ENCODE data around the gene POLR3H.
A peak's percentile ranks its signal among the peaks of the same experiment; 100 is the strongest.
"Not testable (repeated sequence)": the region's sequence is repeated elsewhere in the genome, so short reads cannot be mapped to it uniquely, and the experiment has no call there.

The POLR3H gene

GRCh38 chr22:41543854-41544670, at the start of gene POLR3H:
TSS of gene POLR3H (minus strand) at chr22:41544470. CDS start at chr22:41544101, 369 bp downstream.
- DNase-seq (ENCODE audit: low read depth in 2 of 2) = peak; percentile 93 to 94

- not testable (repeated sequence) for DNase-seq (ENCODE audit: low read depth in 2 of 2)
Measured at GRCh38 chr22:41593336-41593960, 49.2 kb upstream of the POLR3H start.

GRCh38 chr22:41589391-41590241, 45.3 kb upstream of the POLR3H start, which contains the start of gene PMM1:
TSS of gene PMM1 (minus strand) at chr22:41589840. CDS start at chr22:41589805, 35 bp downstream.
- DNase-seq (ENCODE audit: low read depth in 2 of 2) = peak; percentile 100

DNA sequence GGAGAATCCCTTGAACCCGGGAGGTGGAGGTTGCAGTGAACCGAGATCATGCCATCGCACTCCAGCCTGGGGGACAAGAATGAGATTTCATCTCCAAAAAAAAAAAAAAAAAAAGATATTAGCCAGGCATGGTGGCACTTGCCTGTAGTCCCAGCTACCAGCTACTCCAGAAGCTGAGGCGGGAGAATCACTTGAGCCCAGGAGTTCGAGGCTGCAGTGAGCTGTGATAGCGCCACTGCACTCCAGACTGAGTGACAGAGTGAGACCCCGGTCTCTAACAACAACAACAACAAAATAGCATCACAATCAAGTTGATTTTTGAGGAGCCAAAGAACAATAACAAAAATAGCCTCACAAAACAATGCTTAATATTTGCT, 43.1 kb upstream of the POLR3H start:
- no peak for DNase-seq (ENCODE audit: low read depth in 2 of 2)

- DNase-seq (ENCODE audit: low read depth in 2 of 2) = no peak
Measured at GRCh38 chr22:41585898-41586297, 41.6 kb upstream of the POLR3H start.

GRCh38 chr22:41584881-41585280, 40.6 kb upstream of the POLR3H start:
- no peak for DNase-seq (ENCODE audit: low read depth in 2 of 2)

DNA sequence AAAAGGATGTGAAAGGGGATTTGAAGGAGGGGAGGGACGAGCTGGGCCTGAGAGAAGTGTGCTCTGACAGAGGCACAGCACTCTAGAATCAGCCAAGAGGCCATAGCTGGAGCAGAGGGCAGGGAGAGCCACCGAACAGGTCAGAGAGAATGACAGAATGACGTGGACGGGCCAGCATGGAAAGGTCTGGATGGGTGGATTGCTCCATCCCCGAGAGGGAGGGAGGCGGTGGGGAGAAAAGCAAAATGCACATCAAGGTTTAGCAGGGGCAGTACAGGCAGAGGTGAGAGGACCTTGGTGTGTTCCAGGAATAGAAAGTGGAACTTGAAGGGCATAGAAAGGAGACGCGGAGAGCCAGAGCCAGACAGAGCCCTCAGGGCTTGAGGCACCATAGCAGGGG, 38.4 kb upstream of the POLR3H start:
- no peak for DNase-seq (ENCODE audit: low read depth in 2 of 2)

DNA sequence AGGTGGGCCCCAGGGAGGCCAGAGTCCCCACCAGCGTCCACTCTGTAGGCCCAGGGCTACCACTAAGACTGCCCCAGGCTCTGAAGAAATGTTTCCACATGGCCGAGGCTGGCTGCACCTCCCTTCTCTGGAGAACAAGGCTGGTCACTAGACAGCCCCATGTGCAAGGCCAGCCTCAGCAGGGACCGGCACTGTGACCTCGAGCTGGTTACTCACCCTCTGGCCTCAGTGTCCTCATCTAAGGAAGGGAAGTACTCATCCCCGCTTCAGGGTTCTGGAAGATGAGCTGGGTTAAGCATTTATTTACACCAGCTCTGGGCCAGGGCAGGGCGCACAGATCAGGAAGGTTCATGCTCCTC, 35.7 kb upstream of the POLR3H start:
- no peak for DNase-seq (ENCODE audit: low read depth in 2 of 2)

DNA sequence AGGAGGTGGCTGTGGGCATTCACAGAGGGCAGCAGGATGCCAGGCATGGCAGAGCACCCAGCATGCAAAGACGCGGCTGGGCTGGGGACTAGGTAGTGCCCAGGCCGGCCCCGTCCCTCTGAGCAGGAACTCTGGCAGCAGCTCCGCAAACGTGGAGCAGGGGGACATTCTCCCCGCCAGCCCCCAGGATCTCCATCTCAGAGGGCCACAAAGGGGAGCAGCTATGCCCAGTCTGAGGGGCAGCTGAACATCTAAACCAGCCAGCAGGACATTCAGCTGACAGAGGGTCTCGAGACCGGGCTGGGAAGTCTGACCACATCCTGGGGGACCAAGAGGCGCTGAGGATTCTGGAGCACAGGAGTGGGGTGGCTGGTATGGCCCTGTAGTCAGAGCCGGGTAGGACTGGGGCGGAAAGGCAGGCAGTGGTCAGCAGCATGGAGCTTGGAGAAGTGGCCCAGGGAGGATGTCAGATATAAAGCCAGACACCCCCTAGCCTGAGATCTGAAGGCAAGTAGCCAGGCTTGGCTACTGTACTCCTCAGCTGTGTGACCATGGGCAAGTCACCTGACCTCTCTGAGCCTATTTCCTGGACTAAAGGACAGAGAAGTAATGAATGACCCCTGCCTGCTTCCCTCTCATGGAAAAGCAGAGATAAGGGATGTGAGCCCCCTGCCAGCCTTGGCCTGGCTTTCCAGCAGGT, 35.2 kb upstream of the POLR3H start:
- no peak for DNase-seq (ENCODE audit: low read depth in 2 of 2)

GRCh38 chr22:41578818-41579217, 34.5 kb upstream of the POLR3H start:
- DNase-seq (ENCODE audit: low read depth in 2 of 2) = no peak

GRCh38 chr22:41578114-41578513, 33.8 kb upstream of the POLR3H start:
- DNase-seq (ENCODE audit: low read depth in 2 of 2) = no peak

DNA sequence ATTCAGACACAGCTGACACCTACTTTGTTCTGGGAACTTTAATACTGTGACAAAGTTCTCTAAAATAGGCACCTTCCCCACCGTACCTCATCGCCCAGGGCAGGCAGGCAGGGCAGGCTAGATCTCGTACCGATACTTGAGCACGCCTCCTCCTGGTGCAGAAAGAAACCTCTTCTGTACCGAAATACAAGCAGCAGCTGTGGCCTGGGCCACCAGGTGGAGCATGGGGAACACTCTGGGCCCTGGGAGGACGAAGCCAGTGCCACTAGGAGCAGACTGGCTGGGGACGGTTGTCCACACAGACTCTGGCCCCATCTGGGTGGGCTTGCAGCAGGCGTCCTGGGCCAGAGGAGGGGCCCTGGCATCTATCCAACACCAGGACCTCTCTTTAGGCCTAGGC, 32.6 kb upstream of the POLR3H start:
- DNase-seq (ENCODE audit: low read depth in 2 of 2) = no peak

DNA sequence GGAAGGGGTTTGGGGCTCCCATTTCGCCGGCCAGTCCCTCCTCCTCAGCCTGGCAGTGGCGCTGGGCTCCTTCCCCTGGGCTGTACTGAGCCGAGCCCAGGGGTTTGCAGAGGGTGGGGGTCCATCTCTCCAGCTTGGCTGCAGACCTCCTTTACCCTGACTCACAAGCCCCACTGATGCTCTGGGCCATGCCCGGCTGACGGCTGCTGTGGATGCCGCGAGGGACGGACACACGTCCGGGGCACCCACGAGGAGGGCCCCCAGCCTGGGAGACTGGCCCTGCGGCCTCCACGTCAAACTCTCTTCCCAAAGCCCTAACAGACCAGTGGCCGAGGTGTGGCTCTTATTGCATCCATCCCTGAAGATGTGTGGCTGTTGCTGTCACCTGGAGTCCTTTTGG, 31.3 kb upstream of the POLR3H start:
- no peak for DNase-seq (ENCODE audit: low read depth in 2 of 2)

DNA sequence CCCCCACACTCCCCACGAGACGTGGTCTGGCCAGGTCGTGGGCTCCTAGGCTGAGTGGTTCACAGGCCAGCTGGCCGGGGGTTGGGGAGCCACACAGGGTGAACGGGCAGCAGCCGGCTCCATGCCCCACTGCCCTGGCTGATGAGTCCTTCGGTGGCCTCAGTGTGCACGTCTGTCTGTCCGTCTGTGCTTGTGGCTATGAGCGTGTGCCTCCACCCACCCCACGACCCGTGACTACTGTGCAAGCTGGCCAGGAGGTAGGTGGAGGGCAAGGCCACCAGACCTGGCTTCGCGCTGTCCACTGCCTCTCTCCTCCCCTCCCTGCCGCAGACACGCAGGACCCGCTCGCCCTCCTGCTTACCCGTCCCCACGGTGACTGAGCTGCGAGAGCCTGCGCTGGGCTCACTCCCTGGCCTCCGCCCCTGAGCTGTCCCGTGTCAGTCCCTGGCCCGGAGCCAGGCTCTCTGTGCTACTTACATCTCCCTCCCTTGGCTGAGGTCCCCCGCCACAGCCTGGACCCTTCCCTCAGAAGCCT, 30.6 kb upstream of the POLR3H start:
- no peak for DNase-seq (ENCODE audit: low read depth in 2 of 2)

GRCh38 chr22:41573677-41574076, 29.4 kb upstream of the POLR3H start:
- no peak for DNase-seq (ENCODE audit: low read depth in 2 of 2)

DNA sequence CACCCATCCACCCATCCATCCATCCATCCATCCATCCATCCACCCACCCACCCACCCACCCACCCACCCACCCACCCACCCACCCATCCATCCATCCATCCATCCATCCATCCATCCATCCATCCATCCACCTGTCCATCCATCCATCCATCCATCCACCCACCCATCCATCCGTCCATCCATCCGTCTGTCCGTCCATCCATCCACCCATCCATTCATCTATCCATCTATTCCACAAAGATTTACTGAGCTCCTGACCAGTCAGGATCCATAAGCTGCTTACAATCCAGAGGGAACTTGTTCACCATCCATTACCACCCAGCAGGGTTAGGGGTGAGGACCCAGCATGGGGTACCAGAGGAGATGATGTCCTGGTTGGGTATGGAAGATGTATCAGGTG, 28.0 kb upstream of the POLR3H start:
- not testable (repeated sequence) for DNase-seq (ENCODE audit: low read depth in 2 of 2)

DNA sequence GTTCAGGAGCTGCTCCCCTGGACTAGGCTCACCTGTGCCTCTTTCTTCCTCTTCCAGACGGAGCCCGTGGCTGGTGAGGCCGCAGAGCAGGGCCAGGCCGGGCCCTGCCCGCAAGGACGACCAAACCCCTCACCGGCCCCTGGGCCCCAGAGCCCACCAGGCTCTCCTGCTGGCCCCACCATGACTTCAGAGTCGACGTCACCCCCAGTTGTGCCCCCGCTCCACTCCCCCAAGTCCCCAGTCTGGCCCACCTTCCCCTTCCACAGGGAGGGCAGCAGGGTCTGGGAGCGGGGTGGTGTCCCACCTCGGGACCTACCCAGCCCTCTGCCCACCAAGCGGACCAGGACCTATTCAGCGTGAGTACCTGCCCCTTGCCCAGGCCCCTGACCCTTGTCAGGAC, 27.5 kb upstream of the POLR3H start:
- DNase-seq (ENCODE audit: low read depth in 2 of 2) = no peak

GRCh38 chr22:41570221-41570620, 26.0 kb upstream of the POLR3H start:
- no peak for DNase-seq (ENCODE audit: low read depth in 2 of 2)

DNA sequence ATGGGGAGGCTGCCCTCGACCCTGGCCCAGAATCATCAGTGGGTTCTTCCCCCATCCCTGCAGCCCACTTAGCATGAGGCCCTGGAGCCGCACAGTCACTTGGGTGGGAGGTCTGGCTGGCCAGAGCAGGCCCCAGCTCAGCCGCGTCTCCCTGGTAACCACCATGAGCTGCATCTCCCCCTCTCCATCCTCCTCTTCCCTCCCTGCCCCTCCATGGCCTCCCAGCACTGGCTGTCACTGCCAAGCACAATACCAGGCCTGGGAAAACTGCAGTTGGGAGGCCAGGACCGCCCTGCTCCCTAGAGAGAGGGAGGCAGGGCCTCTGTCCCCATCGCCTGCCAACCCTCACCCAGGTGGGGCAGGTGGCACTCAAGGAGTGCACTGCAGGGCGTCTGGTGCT, 24.5 kb upstream of the POLR3H start:
- DNase-seq (ENCODE audit: low read depth in 2 of 2) = no peak

DNA sequence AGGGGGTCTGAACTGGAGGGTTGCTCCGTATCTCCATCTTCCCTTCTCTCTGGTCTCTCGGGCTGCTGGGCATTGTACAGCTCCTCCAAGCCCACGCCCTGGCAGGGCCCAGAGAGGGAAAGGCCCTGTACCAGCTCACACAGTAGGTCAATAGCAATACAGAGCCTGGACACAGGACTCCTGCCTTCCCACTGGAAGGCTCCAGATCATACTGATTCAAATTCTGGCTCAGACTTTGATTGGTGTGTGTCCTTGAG, 23.2 kb upstream of the POLR3H start:
- DNase-seq (ENCODE audit: low read depth in 2 of 2) = no peak

GRCh38 chr22:41565403-41566054, 21.3 kb upstream of the POLR3H start:
- no peak for DNase-seq (ENCODE audit: low read depth in 2 of 2)
